ENCODE results near the gene H2AZ2. TPM values are rescaled to one million over a fixed set of nuclear protein-coding genes. Genes with fewer than 3 reads are reported as not detected.
"Not testable (repeated sequence)": the region's sequence is repeated elsewhere in the genome, so short reads cannot be mapped to it uniquely, and the experiment has no call there.

H2AZ2 gene
- total RNA-seq, 4 donors from 2014 or later, result 207 to 242 (median 215) TPM

- peaks cover 0 to 8% (median 0%) of the 10 kb centered on the region in 3 donors for H3K4me1 ChIP-seq
- H3K27me3 ChIP-seq, result no peaks in the 10 kb centered on the region
- H3K27ac ChIP-seq, result no peak overlapping the region
- no peak for TF ChIP-seq CTCF (IDR thresholded peaks at IDR 0.05)
- no peak for TF ChIP-seq EP300 (IDR thresholded peaks at IDR 0.05)
- TF ChIP-seq POLR2AphosphoS5 (IDR thresholded peaks at IDR 0.05), result no peak
- TF ChIP-seq POLR2A (IDR thresholded peaks at IDR 0.05), result no peak
- H3K36me3 ChIP-seq, result no peaks in the 10 kb centered on the region
- 85% methylated on average over 4 of the region's 4 CpGs; no CpG with 5 or more reads in 1 of the 2 donors for WGBS, 2 donors (ENCODE audit: low coverage in 1 of 2)
- ATAC-seq, result no peak
- H3K4me3 ChIP-seq, result no peak overlapping the region
- peaks cover 0 to 8% (median 0%) of the 10 kb centered on the region in 3 donors for H3K9me3 ChIP-seq
These were observed 60.8 kb downstream of the H2AZ2 start for GRCh38 chr7:44787041-44787440.

- WGBS, 2 donors (ENCODE audit: low coverage in 1 of 2), result 96 to 100% methylated on average over 2 to 3 of the region's 3 CpGs
These were observed 62.7 kb downstream of the H2AZ2 start for GRCh38 chr7:44785218-44785617.

GRCh38 chr7:44784364-44784763, 63.5 kb downstream of the H2AZ2 start:
- Histone ChIP-seq H3K4me3 (no peak overlapping the region), H3K36me3 (no peaks in the 10 kb centered on the region), H3K9me3 (peaks cover 0 to 8% (median 0%) of the 10 kb centered on the region in 3 donors), H3K4me1 (no peaks in the 10 kb centered on the region), H3K27me3 (no peaks in the 10 kb centered on the region), H3K27ac (no peak overlapping the region)
- TF ChIP-seq CTCF (IDR thresholded peaks at IDR 0.05), result no peak
- TF ChIP-seq POLR2A (IDR thresholded peaks at IDR 0.05), result no peak
- TF ChIP-seq EP300 (IDR thresholded peaks at IDR 0.05), result no peak
- TF ChIP-seq POLR2AphosphoS5 (IDR thresholded peaks at IDR 0.05), result no peak
- no peak for ATAC-seq
- WGBS, 2 donors (ENCODE audit: low coverage in 1 of 2), result 100% methylated on average over 1 of the region's 1 CpG; no CpG with 5 or more reads in 1 of the 2 donors

More at GRCh38 chr7:44785218-44785617, 62.7 kb downstream of the H2AZ2 start:
- H3K9me3 ChIP-seq, H3K36me3 ChIP-seq, H3K4me3 ChIP-seq, ATAC-seq, H3K4me1 ChIP-seq, H3K27ac ChIP-seq, H3K27me3 ChIP-seq: not testable (repeated sequence)

GRCh38 chr7:44783407-44783806, 64.5 kb downstream of the H2AZ2 start:
- Histone ChIP-seq H3K4me3 (no peak overlapping the region), H3K27me3 (no peaks in the 10 kb centered on the region), H3K36me3 (no peaks in the 10 kb centered on the region), H3K27ac (no peak overlapping the region), H3K4me1 (no peaks in the 10 kb centered on the region), H3K9me3 (peaks cover 0 to 8% (median 0%) of the 10 kb centered on the region in 3 donors)
- TF ChIP-seq EP300 (IDR thresholded peaks at IDR 0.05) (no peak), POLR2AphosphoS5 (IDR thresholded peaks at IDR 0.05) (no peak), CTCF (IDR thresholded peaks at IDR 0.05) (no peak), POLR2A (IDR thresholded peaks at IDR 0.05) (no peak)
- ATAC-seq, result no peak

- Histone ChIP-seq H3K27ac (no peak overlapping the region), H3K4me3 (no peak overlapping the region), H3K9me3 (peaks cover 0 to 8% (median 0%) of the 10 kb centered on the region in 3 donors), H3K4me1 (no peaks in the 10 kb centered on the region), H3K36me3 (no peaks in the 10 kb centered on the region), H3K27me3 (no peaks in the 10 kb centered on the region)
- TF ChIP-seq CTCF (IDR thresholded peaks at IDR 0.05) (no peak), POLR2A (IDR thresholded peaks at IDR 0.05) (no peak), EP300 (IDR thresholded peaks at IDR 0.05) (no peak), POLR2AphosphoS5 (IDR thresholded peaks at IDR 0.05) (no peak)
- WGBS, 2 donors (ENCODE audit: low coverage in 1 of 2), result 86% methylated on average over 1 of the region's 1 CpG; no CpG with 5 or more reads in 1 of the 2 donors
- no peak for ATAC-seq
These were observed 65.4 kb downstream of the H2AZ2 start for GRCh38 chr7:44782460-44782859.

Other genes starting within 250 kb of the H2AZ2 start
- gene OGDH, start 241.5 kb downstream of the H2AZ2 start, total RNA-seq, result 100 to 1,000 TPM; 112 to 222 (median 137) TPM
- 10 to 100 TPM; 12.7 to 28.0 (median 20.5) TPM for gene ZMIZ2, start 99.2 kb downstream of the H2AZ2 start, total RNA-seq
- gene PPIA, start 51.4 kb downstream of the H2AZ2 start, total RNA-seq, result 1,000 to 10,000 TPM; 1,097 to 2,167 (median 1,431) TPM
- gene PURB, start 37.4 kb upstream of the H2AZ2 start, total RNA-seq, result 10 to 100 TPM; 35.0 to 54.3 (median 45.7) TPM
- gene MYO1G, start 130.9 kb upstream of the H2AZ2 start, total RNA-seq, result 1 to 10 TPM; 1.4 to 3.6 (median 2.0) TPM
- gene CCM2, start 152.1 kb upstream of the H2AZ2 start, total RNA-seq, result 10 to 100 TPM; 35.8 to 62.0 (median 51.9) TPM
- gene NACAD, start 240.9 kb upstream of the H2AZ2 start, total RNA-seq, result 10 to 100 TPM in 1 of 4 donors, 1 to 10 TPM in 3; 6.0 to 10.6 (median 7.2) TPM

Data from gastroesophageal sphincter (tissue), 4 donors.